ENCODE data around the gene HDDC2. TPM values are rescaled to one million over a fixed set of nuclear protein-coding genes. Genes with fewer than 3 reads are reported as not detected.

Gene HDDC2
- 100 to 1,000 TPM in 2 of 4 donors, 10 to 100 TPM in 2; 98.3 to 133 (median 111) TPM for polyA plus RNA-seq (ENCODE audit: insufficient read length in 4 of 4)

GRCh38 chr6:125301435-125302391 is at the start of gene HDDC2:
TSS of gene HDDC2 (minus strand) at chr6:125301967. CDS start at chr6:125301932, 35 bp downstream.
- DNase-seq (ENCODE audit: low read depth in 4 of 4, low spot score in 2 of 4): peak; percentile 36 to 67 (median 56)

- no peak for DNase-seq (ENCODE audit: low read depth in 4 of 4, low spot score in 2 of 4)
Observed at GRCh38 chr6:125346926-125347563, 45.3 kb upstream of the HDDC2 start.

- peak in 1 of 4 donors; percentile 31 for DNase-seq (ENCODE audit: low read depth in 4 of 4, low spot score in 2 of 4)
Observed at GRCh38 chr6:125346201-125346925, 44.6 kb upstream of the HDDC2 start.

- DNase-seq (ENCODE audit: low read depth in 4 of 4, low spot score in 2 of 4): no peak
Observed at GRCh38 chr6:125341460-125341859, 39.7 kb upstream of the HDDC2 start.

- DNase-seq (ENCODE audit: low read depth in 4 of 4, low spot score in 2 of 4): peak in 2 of 4 donors; percentile 21 to 28
Observed at GRCh38 chr6:125340991-125341390, 39.2 kb upstream of the HDDC2 start.

- DNase-seq (ENCODE audit: low read depth in 4 of 4, low spot score in 2 of 4): no peak
Observed at GRCh38 chr6:125340175-125340835, 38.5 kb upstream of the HDDC2 start.

GRCh38 chr6:125339653-125340052 is 37.9 kb upstream of the HDDC2 start:
- DNase-seq (ENCODE audit: low read depth in 4 of 4, low spot score in 2 of 4): no peak

GRCh38 chr6:125338381-125338780 is 36.6 kb upstream of the HDDC2 start:
- no peak for DNase-seq (ENCODE audit: low read depth in 4 of 4, low spot score in 2 of 4)

GRCh38 chr6:125337706-125338105 is 35.9 kb upstream of the HDDC2 start:
- no peak for DNase-seq (ENCODE audit: low read depth in 4 of 4, low spot score in 2 of 4)

- DNase-seq (ENCODE audit: low read depth in 4 of 4, low spot score in 2 of 4): no peak
Observed at GRCh38 chr6:125332664-125333063, 30.9 kb upstream of the HDDC2 start.

- no peak for DNase-seq (ENCODE audit: low read depth in 4 of 4, low spot score in 2 of 4)
Observed at GRCh38 chr6:125325586-125325985, 23.8 kb upstream of the HDDC2 start.

GRCh38 chr6:125323376-125323775 is 21.6 kb upstream of the HDDC2 start:
- DNase-seq (ENCODE audit: low read depth in 4 of 4, low spot score in 2 of 4): no peak

GRCh38 chr6:125316621-125317020 is 14.9 kb upstream of the HDDC2 start:
- no peak for DNase-seq (ENCODE audit: low read depth in 4 of 4, low spot score in 2 of 4)

- DNase-seq (ENCODE audit: low read depth in 4 of 4, low spot score in 2 of 4): no peak
Observed at GRCh38 chr6:125315548-125315947, 13.8 kb upstream of the HDDC2 start.

- peak in 2 of 4 donors; percentile 46 to 56 for DNase-seq (ENCODE audit: low read depth in 4 of 4, low spot score in 2 of 4)
Observed at GRCh38 chr6:125314009-125314581, 12.3 kb upstream of the HDDC2 start.

- DNase-seq (ENCODE audit: low read depth in 4 of 4, low spot score in 2 of 4): no peak
Observed at GRCh38 chr6:125312950-125313349, 11.2 kb upstream of the HDDC2 start.

GRCh38 chr6:125312478-125312877 is 10.7 kb upstream of the HDDC2 start:
- no peak for DNase-seq (ENCODE audit: low read depth in 4 of 4, low spot score in 2 of 4)

GRCh38 chr6:125310994-125311649 is 9.4 kb upstream of the HDDC2 start:
- DNase-seq (ENCODE audit: low read depth in 4 of 4, low spot score in 2 of 4): peak; percentile 29 to 57 (median 42)

GRCh38 chr6:125307964-125308615 is 6.3 kb upstream of the HDDC2 start:
- DNase-seq (ENCODE audit: low read depth in 4 of 4, low spot score in 2 of 4): no peak

Measured in left renal cortex interstitium (tissue), 4 donors.